GM19239 (cell line): Measurements from ENCODE around the gene FAM81A.
"Not testable (repeated sequence)": the region's sequence is repeated elsewhere in the genome, so short reads cannot be mapped to it uniquely, and the experiment has no call there.

Source experiments
- DNase-seq: peaks from one replicate; pipeline ENCODE4 v3.0.0; 2011; ENCODE audit warnings: low spot score; ENCODE audit not compliant: insufficient read length
- FAIRE-seq: peaks from 2 replicates; lab custom pipeline; 2011; peaks lifted over from hg19 to GRCh38; lab: Jason Lieb, UNC

FAM81A gene

DNA sequence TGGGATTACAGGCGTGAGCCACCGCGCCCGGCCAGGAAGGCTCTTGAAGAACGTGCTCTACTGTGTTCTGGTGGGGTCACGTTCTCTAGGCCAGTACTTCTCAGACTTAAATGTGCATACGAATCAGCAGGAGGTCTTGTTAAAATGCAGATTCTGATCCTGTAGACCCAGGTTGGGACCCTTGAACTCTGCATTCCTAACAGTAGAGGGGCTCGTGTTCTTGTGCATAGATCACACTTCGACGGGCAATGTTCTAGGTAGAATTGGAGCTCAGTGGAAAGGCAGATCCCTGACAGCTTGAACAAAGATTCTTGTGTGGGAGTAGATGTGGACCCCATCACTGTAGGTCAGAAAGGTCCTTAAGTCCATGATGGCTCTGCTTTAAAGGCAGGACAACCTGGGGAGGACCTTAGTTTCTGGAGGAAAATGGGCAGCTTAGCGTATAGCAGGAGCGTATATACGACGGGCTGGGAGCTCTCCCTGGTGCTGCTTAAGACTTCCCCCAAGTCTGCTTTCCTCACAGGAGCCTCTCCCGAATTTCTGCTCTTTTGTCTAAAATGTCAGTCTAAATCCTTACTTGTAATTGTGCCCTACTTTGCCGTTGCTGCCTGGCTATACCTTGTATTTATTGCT, 16.9 kb upstream of the FAM81A start:
- DNase-seq = no peak
- FAIRE-seq = no peak

DNA sequence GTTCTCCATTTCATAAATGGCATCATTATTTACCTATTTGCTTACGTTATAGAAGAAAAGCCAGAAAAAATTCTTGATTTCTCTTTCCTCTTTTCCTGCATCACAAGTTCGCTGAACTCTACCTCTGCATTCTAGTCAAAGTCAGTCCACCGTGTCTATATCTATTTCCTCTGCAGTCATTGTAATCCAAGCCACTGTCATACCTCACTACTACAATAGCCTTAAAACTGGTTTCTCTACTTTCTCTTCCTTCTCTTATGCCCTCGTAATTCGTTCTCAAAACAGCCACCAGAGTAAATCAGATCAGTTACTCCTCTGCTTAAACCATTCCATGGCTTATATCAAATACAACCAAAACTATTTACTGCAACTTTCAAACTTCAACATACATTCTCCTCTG, 13.4 kb upstream of the FAM81A start:
- peak; percentile 56 for FAIRE-seq
- no peak for DNase-seq

DNA sequence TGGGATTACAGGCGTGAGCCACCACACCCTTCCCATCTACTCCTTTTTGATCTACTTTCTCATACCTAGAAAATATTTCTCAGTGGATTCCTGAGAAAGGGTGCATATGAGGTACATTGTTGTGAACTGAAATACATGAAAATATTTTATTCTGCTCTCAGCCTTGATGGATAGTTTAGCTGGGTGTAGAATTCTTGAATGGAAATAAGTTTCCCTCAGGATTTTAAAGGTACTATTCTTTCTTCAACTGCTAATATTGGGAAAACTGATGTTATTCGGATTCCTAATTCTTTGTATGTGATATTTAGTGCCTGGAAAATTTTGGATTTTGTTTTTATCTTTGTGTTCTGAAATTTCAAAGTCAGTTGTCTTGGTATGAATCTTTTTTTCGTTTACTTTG, 9.1 kb upstream of the FAM81A start:
- not testable (repeated sequence) for DNase-seq
- FAIRE-seq = peak; percentile 11

DNA sequence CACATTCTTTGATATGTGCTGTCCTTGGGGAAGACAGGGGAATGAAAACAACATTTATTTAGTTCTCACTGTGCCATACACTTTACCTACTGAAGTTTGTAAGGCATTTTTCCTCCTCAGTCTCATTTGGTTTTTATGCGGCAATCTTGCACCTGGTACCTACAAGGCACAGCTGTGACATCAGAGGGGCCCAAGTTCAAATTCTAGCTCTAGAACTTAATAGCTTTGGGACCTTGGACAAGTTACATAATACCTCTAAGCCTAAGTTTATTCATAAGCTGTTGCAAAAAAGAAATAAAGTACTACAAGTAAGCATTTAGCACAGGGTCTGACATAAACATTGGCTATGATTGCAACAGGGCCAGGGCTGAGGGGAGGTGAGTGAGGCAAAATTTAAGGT, 5.6 kb upstream of the FAM81A start:
- DNase-seq (no peak), FAIRE-seq (no peak)

DNA sequence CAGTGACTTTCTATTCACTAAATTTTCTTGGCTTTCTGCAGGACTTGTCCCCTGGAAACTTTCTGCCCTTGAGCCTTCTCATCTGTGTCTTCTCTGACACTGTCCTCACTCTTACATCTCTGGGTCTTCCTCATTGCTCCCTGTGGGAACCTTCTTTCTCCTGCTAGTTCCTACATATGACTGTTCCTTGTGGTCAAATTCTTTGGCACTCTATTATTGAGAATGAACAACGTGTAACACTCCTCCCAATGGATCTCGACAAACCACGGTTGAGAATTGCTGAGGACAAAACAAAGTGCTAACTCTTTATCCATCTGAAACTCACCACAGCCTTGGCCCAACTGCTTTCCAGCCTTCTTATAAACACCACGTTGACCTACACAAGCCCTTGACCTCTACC, 3.5 kb upstream of the FAM81A start:
- no peak for FAIRE-seq
- DNase-seq = no peak

- DNase-seq = no peak
- peak; percentile 48 for FAIRE-seq
These were observed 1.2 kb upstream of the FAM81A start for GRCh38 chr15:59436774-59437141.

- FAIRE-seq (no peak), DNase-seq (no peak)
These were observed 707 bp upstream of the FAM81A start for GRCh38 chr15:59437142-59437816.

DNA sequence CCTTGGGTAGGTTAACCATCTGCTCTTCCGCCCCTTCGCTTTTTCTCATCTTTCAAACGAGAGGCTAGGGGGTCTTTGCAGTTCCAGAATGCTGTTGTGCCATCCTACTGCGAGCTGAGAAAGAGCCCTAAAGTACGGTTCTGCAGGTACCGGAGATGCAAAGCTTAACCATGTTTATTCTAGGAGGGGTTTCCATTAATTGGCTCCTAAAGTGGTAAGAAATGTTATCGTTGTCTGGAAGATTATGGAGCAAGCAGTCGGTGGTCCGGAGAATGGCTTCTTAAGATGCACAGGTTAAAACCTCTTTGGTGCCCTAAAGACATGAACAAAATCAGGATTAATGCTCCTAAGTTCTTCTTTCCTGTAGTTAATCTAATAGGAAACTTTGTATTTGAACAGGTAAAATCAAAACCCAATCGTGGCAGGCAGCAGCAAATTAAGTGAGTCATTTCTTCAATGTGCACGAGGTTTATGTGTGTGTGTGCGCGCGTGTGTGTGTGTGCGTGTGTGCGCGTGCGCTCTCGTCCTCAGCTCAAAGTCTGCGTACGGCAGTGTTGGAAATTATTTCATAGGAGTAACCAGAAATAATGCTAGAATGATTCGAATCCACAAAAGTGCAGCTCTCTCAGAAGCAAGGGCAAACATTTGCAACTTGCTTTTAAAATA, 772 bp downstream of the FAM81A start:
- DNase-seq (no peak), FAIRE-seq (peak; percentile 55)

- FAIRE-seq (no peak), DNase-seq (no peak)
These were observed 1.6 kb downstream of the FAM81A start for GRCh38 chr15:59439576-59439975.

DNA sequence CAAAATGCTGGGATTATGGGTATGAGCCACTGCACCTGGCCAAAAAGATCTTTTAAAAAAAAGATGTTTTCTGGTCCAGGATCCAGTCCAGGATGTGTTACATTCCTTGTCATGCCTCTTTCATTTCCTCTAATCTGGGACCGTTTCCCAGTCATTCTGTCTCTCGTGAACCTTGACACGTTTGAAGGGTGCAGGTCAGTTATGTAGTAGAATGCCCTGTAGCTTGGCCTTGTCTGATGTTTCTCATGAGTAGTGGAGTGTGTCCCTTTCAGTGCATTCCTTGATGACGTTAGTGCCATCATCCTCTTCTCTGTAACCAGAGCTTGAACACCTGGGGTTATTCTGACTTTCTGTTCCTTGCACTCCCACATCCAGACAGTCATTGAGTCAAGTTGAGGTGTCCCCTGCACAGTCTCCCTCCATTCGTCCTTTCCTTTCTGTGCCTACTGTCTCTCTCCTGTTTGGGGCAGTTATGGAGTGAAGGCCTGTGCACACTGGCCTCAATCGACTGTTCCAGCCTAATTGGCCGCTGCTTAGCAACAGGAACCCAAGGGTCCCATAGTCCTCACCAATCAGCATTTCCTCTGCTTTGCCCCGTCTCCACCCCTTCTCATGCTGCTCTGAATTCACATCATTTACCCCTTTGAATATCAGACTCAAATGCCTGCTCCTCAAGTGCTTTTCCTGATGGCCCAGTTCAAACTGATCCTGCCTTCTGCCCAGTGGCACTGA, 5.5 kb downstream of the FAM81A start:
- DNase-seq = no peak
- peak; percentile 83 for FAIRE-seq

GRCh38 chr15:59444081-59444835, 6.3 kb downstream of the FAM81A start:
- DNase-seq (no peak), FAIRE-seq (no peak)

DNA sequence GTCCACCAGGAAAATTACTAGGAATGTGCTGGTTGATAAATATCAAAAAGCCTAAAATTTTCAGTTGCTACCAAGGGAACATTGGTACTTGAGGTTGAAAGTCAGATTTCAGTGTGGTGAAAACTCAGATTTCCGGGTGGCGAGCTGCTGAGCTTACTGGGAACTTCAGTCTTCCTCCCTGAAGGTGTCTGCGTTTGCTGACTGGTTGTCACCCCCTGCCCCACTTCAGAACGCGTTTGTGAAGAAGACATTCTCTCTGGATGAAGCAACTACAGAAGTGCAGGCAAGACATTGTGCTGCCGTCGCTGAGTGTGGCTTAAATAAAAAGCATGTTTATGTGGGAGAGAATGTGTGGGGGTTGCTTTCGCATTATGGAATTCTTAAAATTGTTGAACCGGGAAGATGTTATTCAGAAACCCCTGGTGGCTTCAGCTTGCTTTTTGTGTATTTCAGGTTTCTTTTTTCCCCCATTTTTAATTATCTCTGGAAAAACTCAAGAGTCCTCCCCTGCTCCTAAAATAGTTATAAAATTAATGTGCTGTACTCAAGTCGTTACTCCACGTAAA, 7.1 kb downstream of the FAM81A start:
- no peak for FAIRE-seq

DNA sequence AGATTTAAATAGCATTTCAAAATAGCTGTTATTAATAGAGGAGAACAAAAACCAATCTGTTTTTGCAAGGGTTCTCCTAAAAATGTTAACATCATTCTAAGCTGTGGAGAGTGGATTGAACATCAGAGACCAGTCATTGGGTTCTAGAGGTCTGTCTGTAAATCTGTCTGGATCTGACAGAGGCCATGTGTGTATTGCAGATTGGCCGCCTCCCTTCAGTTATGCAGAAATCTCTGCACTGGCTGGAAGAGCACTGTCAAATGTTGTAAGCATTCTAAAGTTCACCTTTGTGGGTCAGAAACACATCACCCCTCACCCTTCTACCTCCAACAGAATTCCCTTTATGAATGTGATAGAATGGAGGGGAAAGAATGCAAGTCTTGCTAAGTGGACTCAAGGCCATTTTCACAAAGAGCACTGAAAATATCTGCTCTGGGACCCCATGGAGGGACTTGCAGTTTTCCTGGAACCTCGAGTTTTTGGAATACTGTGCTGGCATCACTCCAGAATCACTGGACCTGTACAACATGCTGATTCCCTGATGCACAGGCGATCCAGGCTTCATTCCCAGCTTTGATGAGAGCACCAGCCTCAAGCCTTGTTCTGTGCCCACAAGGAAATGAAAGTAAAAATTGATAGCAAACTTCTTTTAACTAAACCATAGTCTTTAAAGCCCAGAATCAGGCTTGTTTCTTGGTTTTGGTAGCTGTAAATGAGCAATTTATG, 8.4 kb downstream of the FAM81A start:
- DNase-seq (no peak), FAIRE-seq (no peak)

More for the DNA sequence above, 7.1 kb downstream of the FAM81A start:
- DNase-seq = no peak

- DNase-seq (no peak), FAIRE-seq (no peak)
These were observed 9.4 kb downstream of the FAM81A start for GRCh38 chr15:59447367-59447766.

DNA sequence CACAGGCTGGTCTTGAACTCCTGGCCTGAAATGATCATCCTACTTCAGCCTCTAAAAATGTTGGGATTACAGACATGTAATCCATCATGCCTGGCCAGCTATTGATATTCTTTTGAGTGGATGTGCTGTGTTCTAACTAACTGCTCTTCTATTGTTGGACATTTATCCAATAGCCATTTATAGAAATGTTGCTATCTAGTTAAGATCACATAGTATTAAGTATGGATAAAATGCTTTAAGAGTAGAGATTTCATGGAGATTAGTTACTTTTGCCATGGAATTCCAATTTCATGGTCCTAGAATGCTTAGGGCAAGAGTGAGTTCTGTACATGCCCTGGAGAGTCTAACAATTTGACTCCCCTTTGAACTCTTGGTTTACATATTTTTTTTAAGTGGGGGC, 10.9 kb downstream of the FAM81A start:
- DNase-seq = no peak
- no peak for FAIRE-seq

DNA sequence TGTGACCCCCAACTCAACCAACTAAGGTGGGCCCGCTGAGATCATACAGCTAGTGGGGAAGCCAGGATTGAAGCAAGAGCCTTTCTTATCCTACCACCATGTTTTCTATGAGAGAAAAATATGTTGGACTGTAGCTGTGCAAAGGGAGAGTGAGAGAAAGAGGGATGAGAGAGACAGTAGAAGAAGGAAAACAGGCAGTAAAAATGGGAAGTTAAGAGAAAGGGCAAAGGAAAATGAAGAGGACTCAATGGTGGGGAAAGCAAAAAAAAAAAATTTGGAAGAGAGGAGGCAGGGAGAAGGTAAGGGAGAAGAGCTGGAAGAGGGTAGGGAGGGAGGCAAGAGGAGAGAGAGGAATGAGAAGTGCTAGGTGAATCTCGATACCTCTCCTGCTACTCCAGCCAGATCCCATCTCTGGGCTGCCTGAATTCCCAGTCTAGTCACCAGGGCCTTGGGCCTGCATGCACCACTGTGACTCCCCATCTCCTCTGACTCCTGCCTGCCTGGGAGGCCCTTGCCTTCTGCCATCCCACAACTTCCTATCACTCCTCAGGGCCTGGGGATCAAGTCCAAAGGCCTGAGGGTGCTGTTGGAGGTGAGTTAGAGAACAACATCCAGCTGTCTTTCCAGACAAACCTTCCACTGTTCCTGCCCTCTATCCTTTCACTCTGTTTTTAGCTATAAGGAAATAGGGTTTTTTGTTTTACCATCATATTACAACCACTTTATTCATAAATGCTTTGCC, 15.7 kb downstream of the FAM81A start:
- peak; percentile 4 for FAIRE-seq
- DNase-seq = no peak

DNA sequence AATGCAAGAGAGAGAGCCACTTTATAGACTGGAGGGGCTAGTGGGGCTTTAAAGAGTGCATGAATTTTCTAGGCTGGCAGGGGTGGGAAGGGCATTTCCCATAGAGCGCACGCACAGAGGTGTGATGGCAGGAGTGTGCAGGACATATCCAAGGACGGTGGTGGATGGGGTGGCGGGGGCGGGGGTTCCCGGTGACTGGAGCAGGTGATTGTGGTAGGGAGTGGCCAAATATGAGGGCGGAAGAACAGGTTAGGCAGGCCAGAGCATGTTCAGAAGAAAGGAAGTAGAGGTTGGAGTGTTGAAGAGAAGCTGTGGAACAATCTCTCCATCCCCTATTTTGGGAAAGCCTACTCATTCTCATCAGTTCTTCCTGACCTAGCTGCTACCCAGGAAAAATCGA, 18.1 kb downstream of the FAM81A start:
- FAIRE-seq = no peak
- no peak for DNase-seq

GRCh38 chr15:59457103-59457502, 19.1 kb downstream of the FAM81A start:
- no peak for DNase-seq
- FAIRE-seq = no peak

GRCh38 chr15:59461521-59461920, 23.5 kb downstream of the FAM81A start:
- FAIRE-seq (no peak), DNase-seq (no peak)
